ENCODE data around the gene RANGRF. TPM values are rescaled to one million over a fixed set of nuclear protein-coding genes. Genes with fewer than 3 reads are reported as not detected.

Gene RANGRF
- total and polyA plus RNA-seq, 9 of the 15 experiments (the other 6 are each of a cell fraction or from before 2014, with no cell fraction given): 7.6 to 60.0 (median 16.0) TPM

GRCh38 chr17:8257801-8258200, 30.7 kb upstream of the RANGRF start:
- Histone ChIP-seq H3K9me3 (replicated peaks; ENCODE audit: control insufficient read depth, insufficient read depth, low read depth, low read length) (no peaks in the 10 kb centered on the region), H2AFZ (ENCODE audit: low read depth, low read length) (no peak overlapping the region), H4K20me1 (replicated peaks; ENCODE audit: control insufficient read depth, insufficient read depth, low read length) (no peaks in the 10 kb centered on the region), H3K4me1 (replicated peaks in 1 of 2; ENCODE audit: control insufficient read depth in 2 of 2, insufficient read depth in 2 of 2, low read length in 2 of 2) (no peaks in the 10 kb centered on the region), H3K9ac (ENCODE audit: insufficient read depth in 1 of 2, low read depth in 2 of 2, low read length in 2 of 2) (no peak overlapping the region), H3K4me3 (no peak overlapping the region), H3K27me3 (ENCODE audit: control insufficient read depth in 2 of 2, insufficient read depth in 2 of 2, low read length in 2 of 2) (no peaks in the 10 kb centered on the region), H3K36me3 (ENCODE audit: control insufficient read depth, insufficient read depth, low read length) (peaks cover 79% of the 10 kb centered on the region; the same call in 2 of the 3 replicates), H3K79me2 (ENCODE audit: control insufficient read depth, insufficient read depth, low read length) (peaks cover 4% of the 10 kb centered on the region; the same call in 1 of the 3 replicates), H3K27ac (ENCODE audit: extremely low read depth, low read depth, low read length) (no peak overlapping the region), H3K9me1 (ENCODE audit: control insufficient read depth, insufficient read depth, low read length) (no peaks in the 10 kb centered on the region), H3K4me2 (ENCODE audit: insufficient read depth, low read length) (no peak overlapping the region)
- in situ Hi-C loops (cut with MboI) (no loop called here), intact Hi-C loops (cut with micrococcal nuclease) (no loop called here)
- DNase-seq (ENCODE audit: extremely low read depth in 1 of 4, low spot score in 3 of 4) (no peak), ATAC-seq (no peak), FAIRE-seq (no peak)
- ChIA-PET CTCF (ENCODE audit: low intra/inter-chr PET ratio) (no interaction called here), POLR2A (no interaction called here)
- BruUV-seq (replicated peaks): no TSS peak
- no CpG with 5 or more reads among the region's 8 CpGs for WGBS (ENCODE audit: insufficient coverage, low coverage, missing lambda C conversion rate)
- TF ChIP-seq ZC3H11A (IDR thresholded peaks at IDR 0.05; ENCODE audit: low read depth, low read length): no peak
- no peak for TF ChIP-seq TGIF2 (CRISPR knock-in tag; IDR thresholded peaks at IDR 0.05)
- no peak for TF ChIP-seq PTBP1 (IDR thresholded peaks at IDR 0.05; ENCODE audit: low read depth, low read length)
- no peak for TF ChIP-seq ILF3 (IDR thresholded peaks at IDR 0.05; ENCODE audit: borderline replicate concordance)
- TF ChIP-seq ETV5 (CRISPR knock-in tag; IDR thresholded peaks at IDR 0.05; ENCODE audit: low read depth): no peak
- TF ChIP-seq KDM2B (CRISPR knock-in tag; IDR thresholded peaks at IDR 0.05): no peak
- no peak for TF ChIP-seq CHAMP1 (IDR thresholded peaks at IDR 0.05)
- TF ChIP-seq ZNF407 (IDR thresholded peaks at IDR 0.05; ENCODE audit: low read depth): no peak

Data from K562 (cell line).